Putamen (tissue), 1 donor: ENCODE measurements around the gene ABCD3.

Source experiments
- DNase-seq: peaks from one replicate; pipeline ENCODE4 v3.0.0-alpha.2; 2016; ENCODE audit warnings: low spot score

ABCD3 gene

GRCh38 chr1:94527447-94528031 is 109.3 kb downstream of the ABCD3 start:
- DNase-seq = no peak

- DNase-seq = peak; percentile 16
Measured at GRCh38 chr1:94528299-94528698, 110.1 kb downstream of the ABCD3 start.

GRCh38 chr1:94528826-94529225 is 110.6 kb downstream of the ABCD3 start:
- no peak for DNase-seq

- no peak for DNase-seq
Measured at GRCh38 chr1:94529416-94529815, 111.2 kb downstream of the ABCD3 start.

GRCh38 chr1:94530373-94530878 is 112.2 kb downstream of the ABCD3 start:
- no peak for DNase-seq

- DNase-seq = no peak
Measured at GRCh38 chr1:94531664-94532063, 113.5 kb downstream of the ABCD3 start.

GRCh38 chr1:94532077-94532476 is 113.9 kb downstream of the ABCD3 start:
- DNase-seq = no peak

- DNase-seq = no peak
Measured at GRCh38 chr1:94535095-94535494, 116.9 kb downstream of the ABCD3 start.

GRCh38 chr1:94535879-94536278 is 117.7 kb downstream of the ABCD3 start:
- DNase-seq = no peak

GRCh38 chr1:94537254-94537653 is 119.1 kb downstream of the ABCD3 start:
- no peak for DNase-seq

GRCh38 chr1:94538243-94538827 is 120.1 kb downstream of the ABCD3 start:
- DNase-seq = no peak

GRCh38 chr1:94539496-94539895 is 121.3 kb downstream of the ABCD3 start:
- no peak for DNase-seq

GRCh38 chr1:94540440-94541245 is 122.5 kb downstream of the ABCD3 start:
- DNase-seq = no peak

GRCh38 chr1:94541246-94542087 is 123.3 kb downstream of the ABCD3 start, which contains the start of gene F3:
Gene F3, minus strand, starts transcription at chr1:94541759. Its CDS starts 123 bp downstream, at chr1:94541636.
- peak; percentile 73 for DNase-seq

GRCh38 chr1:94542088-94542870 is 124.1 kb downstream of the ABCD3 start:
- DNase-seq = peak; percentile 30

- DNase-seq = no peak
Measured at GRCh38 chr1:94543001-94543400, 124.8 kb downstream of the ABCD3 start.

GRCh38 chr1:94543893-94544635 is 125.9 kb downstream of the ABCD3 start:
- no peak for DNase-seq

- no peak for DNase-seq
Measured at GRCh38 chr1:94544706-94545490, 126.7 kb downstream of the ABCD3 start.

GRCh38 chr1:94549706-94550105 is 131.5 kb downstream of the ABCD3 start:
- no peak for DNase-seq

GRCh38 chr1:94550396-94550795 is 132.2 kb downstream of the ABCD3 start:
- DNase-seq = no peak
